Cardiac fibroblast (primary cell): ENCODE results near the gene TMEM231.
"Not testable (repeated sequence)": the region's sequence is repeated elsewhere in the genome, so short reads cannot be mapped to it uniquely, and the experiment has no call there.

Source experiments
- DNase-seq, 2 donors: peaks; one replicate each; pipeline versions ENCODE4 v3.0.0 to v3.0.0-alpha.2; 2010; ENCODE audit warnings: low read depth in 2 of 2
- H3K4me3 ChIP-seq, 2 donors: replicated peaks in 1 of 2; 1 replicate in 1 of 2; 2 replicates in 1 of 2; pipeline ENCODE4 v1.5.1; 2011; ENCODE audit warnings: low read depth in 2 of 2, low read length in 2 of 2, mild to moderate bottlenecking in 2 of 2, moderate library complexity in 1 of 2
- CTCF ChIP-seq: IDR thresholded peaks from one replicate; pipeline ENCODE4 v1.5.1; 2011; ENCODE audit warnings: low read depth, mild to moderate bottlenecking, low read length, inconsistent platforms

TMEM231 gene

GRCh38 chr16:75541236-75541635, 14.8 kb downstream of the TMEM231 start:
- DNase-seq, result no peak
- H3K4me3 ChIP-seq, result no peak overlapping the region
- no peak for TF ChIP-seq CTCF

- H3K4me3 ChIP-seq, DNase-seq: not testable (repeated sequence)
Observed at GRCh38 chr16:75538882-75539565, 17.0 kb downstream of the TMEM231 start.

- H3K4me3 ChIP-seq, result no peak overlapping the region
- no peak for DNase-seq
Observed at GRCh38 chr16:75537776-75538175, 18.3 kb downstream of the TMEM231 start.

GRCh38 chr16:75535901-75536300, 20.2 kb downstream of the TMEM231 start, which contains the start of gene CHST5:
Gene CHST5 (minus strand): TSS chr16:75536108. CDS start chr16:75530384, 5,724 bp downstream.
- no peak within 1 kb of the TSS for H3K4me3 ChIP-seq
- DNase-seq, result no peak
- no peak for TF ChIP-seq CTCF

More at GRCh38 chr16:75537776-75538175, 18.3 kb downstream of the TMEM231 start:
- TF ChIP-seq CTCF, result no peak

- DNase-seq, result no peak
- H3K4me3 ChIP-seq, result no peak overlapping the region
- TF ChIP-seq CTCF, result no peak
Observed at GRCh38 chr16:75535211-75535843, 20.7 kb downstream of the TMEM231 start.

- no peak for DNase-seq
- no peak overlapping the region for H3K4me3 ChIP-seq
- TF ChIP-seq CTCF, result no peak
Observed at GRCh38 chr16:75534560-75535205, 21.4 kb downstream of the TMEM231 start.

- no peak overlapping the region for H3K4me3 ChIP-seq
- no peak for DNase-seq
- no peak for TF ChIP-seq CTCF
Observed at GRCh38 chr16:75532791-75533190, 23.3 kb downstream of the TMEM231 start.
